Subcutaneous adipose tissue (tissue), 4 donors: ENCODE results near the gene TUBB2A. TPM values are rescaled to one million over a fixed set of nuclear protein-coding genes. Genes with fewer than 3 reads are reported as not detected.

Source experiments
- total RNA-seq, 4 donors: library from RNA; depleted of rRNA; stranded (reverse); fragments of >200 nt; gene quantifications; one replicate each; pipeline ENCODE4 v1.1.0, GENCODE V29; 2016
- TF ChIP-seq, protein P1 (sequence below): fragments of 450-650 bp; IDR thresholded peaks from one replicate; pipeline ENCODE4 v1.5.1; 2016; ENCODE audit warnings: low read depth, mild to moderate bottlenecking, control low read depth, antibody characterized with exemption, moderate library complexity

TUBB2A gene
- 10 to 100 TPM; 34.0 to 66.0 (median 51.3) TPM for total RNA-seq

DNA sequence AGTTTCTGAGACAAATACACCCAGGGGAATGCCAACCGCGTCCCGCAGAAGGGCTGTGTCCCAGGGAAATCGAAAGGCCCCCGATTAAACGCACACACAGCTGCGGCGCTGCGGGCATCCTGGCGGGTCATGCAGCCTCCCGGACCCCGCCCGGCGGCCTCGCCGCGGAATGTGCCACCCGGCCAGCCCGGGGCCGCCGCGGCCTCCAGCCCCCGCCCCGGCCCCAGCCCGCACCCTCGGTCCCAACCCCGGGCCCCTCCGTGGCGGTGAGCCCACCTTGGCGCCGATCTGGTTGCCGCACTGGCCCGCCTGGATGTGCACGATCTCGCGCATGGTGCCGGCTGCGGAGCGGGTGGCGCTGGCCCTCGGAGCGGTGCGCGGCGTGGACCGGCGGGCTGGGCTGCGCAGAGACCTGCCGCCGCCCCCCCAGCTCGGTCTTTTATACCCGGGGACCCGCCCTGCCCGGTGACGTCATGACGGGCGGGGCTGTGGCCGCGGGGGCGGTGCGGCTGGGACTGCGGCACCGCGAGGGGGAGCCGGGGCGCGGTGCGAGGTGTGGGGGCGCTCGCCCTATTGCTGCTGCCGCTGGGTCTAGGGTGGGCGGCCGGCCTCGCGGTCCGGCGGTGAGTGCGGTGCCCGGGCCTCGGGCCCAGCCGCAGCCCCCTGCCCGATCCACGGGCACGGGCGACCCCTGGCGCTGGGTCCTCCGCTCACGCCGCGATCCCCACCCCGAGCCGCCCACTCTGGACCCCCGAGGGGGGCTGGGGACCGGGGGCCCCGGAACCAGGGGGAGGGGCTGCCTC, at the start of gene TUBB2A:
Gene TUBB2A, minus strand, starts transcription at position 414 of the 803 bp plus-strand sequence. Its CDS starts 81 bp downstream, at position 333.
- TF ChIP-seq, protein P1, sequence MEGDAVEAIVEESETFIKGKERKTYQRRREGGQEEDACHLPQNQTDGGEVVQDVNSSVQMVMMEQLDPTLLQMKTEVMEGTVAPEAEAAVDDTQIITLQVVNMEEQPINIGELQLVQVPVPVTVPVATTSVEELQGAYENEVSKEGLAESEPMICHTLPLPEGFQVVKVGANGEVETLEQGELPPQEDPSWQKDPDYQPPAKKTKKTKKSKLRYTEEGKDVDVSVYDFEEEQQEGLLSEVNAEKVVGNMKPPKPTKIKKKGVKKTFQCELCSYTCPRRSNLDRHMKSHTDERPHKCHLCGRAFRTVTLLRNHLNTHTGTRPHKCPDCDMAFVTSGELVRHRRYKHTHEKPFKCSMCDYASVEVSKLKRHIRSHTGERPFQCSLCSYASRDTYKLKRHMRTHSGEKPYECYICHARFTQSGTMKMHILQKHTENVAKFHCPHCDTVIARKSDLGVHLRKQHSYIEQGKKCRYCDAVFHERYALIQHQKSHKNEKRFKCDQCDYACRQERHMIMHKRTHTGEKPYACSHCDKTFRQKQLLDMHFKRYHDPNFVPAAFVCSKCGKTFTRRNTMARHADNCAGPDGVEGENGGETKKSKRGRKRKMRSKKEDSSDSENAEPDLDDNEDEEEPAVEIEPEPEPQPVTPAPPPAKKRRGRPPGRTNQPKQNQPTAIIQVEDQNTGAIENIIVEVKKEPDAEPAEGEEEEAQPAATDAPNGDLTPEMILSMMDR, result no peak

DNA sequence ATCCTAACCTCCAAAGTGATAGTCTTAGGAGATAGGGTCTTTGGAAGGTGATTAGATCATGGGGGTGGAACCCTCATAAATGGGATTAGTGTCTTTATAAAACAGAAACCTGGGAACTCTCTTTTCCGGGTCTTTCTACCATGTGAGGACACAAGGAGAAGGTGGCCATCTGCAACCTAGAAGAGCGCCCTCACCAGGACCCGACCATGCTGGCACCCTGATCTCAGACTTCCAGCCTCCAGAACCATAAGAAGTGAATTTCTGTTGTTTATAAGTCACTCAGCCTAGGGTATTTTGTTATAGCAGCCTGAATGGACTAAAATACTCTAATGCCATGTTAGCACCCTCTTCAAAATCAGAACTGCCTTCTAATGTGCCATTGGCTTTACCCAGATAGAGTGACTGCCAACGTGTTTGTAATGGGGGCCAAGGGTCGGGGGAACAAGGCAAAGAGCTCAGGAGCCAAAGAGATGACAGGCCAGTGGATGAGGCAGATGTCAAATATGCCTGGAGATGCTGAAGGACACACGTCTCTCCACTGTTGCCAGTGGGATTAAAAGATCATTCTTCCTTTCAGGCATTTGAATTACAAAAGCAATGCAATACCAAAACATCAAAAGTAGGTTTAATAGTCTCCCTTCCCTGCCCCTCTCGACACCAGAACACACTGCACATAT, 49.1 kb upstream of the TUBB2A start:
- TF ChIP-seq, protein P1, result no peak

GRCh38 chr6:3205913-3206312, 48.6 kb upstream of the TUBB2A start:
- TF ChIP-seq, protein P1, result no peak

GRCh38 chr6:3204921-3205320, 47.6 kb upstream of the TUBB2A start:
- TF ChIP-seq, protein P1, result no peak

GRCh38 chr6:3202999-3203696, 45.8 kb upstream of the TUBB2A start:
- TF ChIP-seq, protein P1, result no peak

GRCh38 chr6:3201388-3201787, 44.0 kb upstream of the TUBB2A start:
- TF ChIP-seq, protein P1, result no peak

DNA sequence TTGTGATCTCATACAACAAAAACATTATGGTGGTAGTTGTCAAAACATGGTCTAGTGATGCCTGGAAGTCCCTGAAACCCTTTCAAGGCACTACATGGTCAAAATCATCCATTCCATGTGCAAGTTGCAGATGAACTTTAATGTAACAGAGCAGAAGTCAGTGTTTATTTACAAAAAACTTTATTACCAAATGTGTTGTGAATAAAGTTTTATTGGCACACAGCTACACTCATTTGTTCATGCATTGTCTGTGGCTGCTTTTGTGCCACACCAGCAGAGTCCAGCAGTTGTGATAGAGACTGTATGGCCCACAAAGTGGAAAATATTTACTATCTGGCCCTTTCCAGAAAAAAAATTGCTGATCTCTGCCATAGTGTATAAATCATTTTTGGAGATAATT, 43.3 kb upstream of the TUBB2A start:
- TF ChIP-seq, protein P1, result no peak
